Measurements from ENCODE around the gene YJEFN3. TPM values are rescaled to one million over a fixed set of nuclear protein-coding genes. Genes with fewer than 3 reads are reported as not detected.

YJEFN3 gene
- total RNA-seq, 1 experiment from 2014 or later, result 16.6 TPM

GRCh38 chr19:19554074-19555023, 25.6 kb downstream of the YJEFN3 start:
- H3K27me3 Mint-ChIP-seq (ENCODE audit: low read depth), result peaks cover 7% of the 10 kb centered on the region
- no CpG with 5 or more reads among the region's 34 CpGs for WGBS (ENCODE audit: extremely low coverage, insufficient read length, low lambda C conversion rate)
- H3K56ac ChIP-seq (ENCODE audit: insufficient read length, low read depth, low read length), result no peak overlapping the region
- H3K4me3 Mint-ChIP-seq, result 0 out of 5 replicates have a peak overlapping the region, but pooled peaks of 1 of the 2 experiments have one; percentile 27
- no peak overlapping the region for H4K5ac ChIP-seq (ENCODE audit: insufficient read length, low read depth, low read length)
- H3K4me1 Mint-ChIP-seq, result peaks cover 0 to 5% of the 10 kb centered on the region in 2 experiments; a peak in 1 of 4 replicates
- H3K23me2 ChIP-seq (ENCODE audit: insufficient read length, low read depth, low read length, poor library complexity, severe bottlenecking), result no peaks in the 10 kb centered on the region
- no peak overlapping the region for H2AFZ ChIP-seq (ENCODE audit: low read length)
- no peaks in the 10 kb centered on the region for H3K9me3 ChIP-seq (ENCODE audit: control insufficient read depth, low read depth, low read length)
- no peak overlapping the region for H3T11ph ChIP-seq (ENCODE audit: low read length)
- no peak overlapping the region for H2BK15ac ChIP-seq (ENCODE audit: low read depth, low read length)
- H3K14ac ChIP-seq (ENCODE audit: insufficient read depth, low read length), result no peak overlapping the region
- H3K36me3 Mint-ChIP-seq (ENCODE audit: insufficient read depth in 1 of 3, low read depth in 3 of 3), result no peaks in the 10 kb centered on the region; a peak in 1 of 7 replicates
- no peaks in the 10 kb centered on the region for H3K79me1 ChIP-seq (ENCODE audit: insufficient read depth, low read depth, low read length, poor library complexity, severe bottlenecking)
- no peak overlapping the region for H3K23ac ChIP-seq (ENCODE audit: insufficient read length, low read depth, low read length)
- no peak overlapping the region; a peak in 1 of 7 replicates for H3K27ac Mint-ChIP-seq
- no peak overlapping the region for H2BK5ac ChIP-seq (ENCODE audit: insufficient read length, low read length)
- no peak overlapping the region for H3K4ac ChIP-seq (ENCODE audit: low read depth, low read length)
- H3K18ac ChIP-seq (ENCODE audit: insufficient read length, low read depth, low read length), result no peak overlapping the region
- no peak overlapping the region for H2BK20ac ChIP-seq (ENCODE audit: low read depth, low read length, poor library complexity, severe bottlenecking)
- H3K4me1 ChIP-seq (ENCODE audit: insufficient read depth, low read length), result no peaks in the 10 kb centered on the region
- no peak overlapping the region for H2AK5ac ChIP-seq (ENCODE audit: insufficient read length, low read length)
- H3K9me3 Mint-ChIP-seq, result no peaks in the 10 kb centered on the region; a peak in 1 of 5 replicates
- no peak overlapping the region for H3K27ac ChIP-seq (ENCODE audit: insufficient read length, low read depth, low read length)
- peak; percentile 82 for DNase-seq
- no peaks in the 10 kb centered on the region for H4K20me1 ChIP-seq (ENCODE audit: control insufficient read depth, insufficient read depth, insufficient read length)
- H3K4me2 ChIP-seq (ENCODE audit: insufficient read depth, insufficient read length, low read length), result no peak overlapping the region
- peak; percentile 96 for TF ChIP-seq CTCF (conservative IDR thresholded peaks at IDR 0.05)
- H3K79me2 ChIP-seq (ENCODE audit: insufficient read depth, low read length), result no peaks in the 10 kb centered on the region
- H3K27me3 ChIP-seq (ENCODE audit: insufficient read depth, low read length), result no peaks in the 10 kb centered on the region
- H4K91ac ChIP-seq (ENCODE audit: insufficient read length, low read depth, low read length), result no peak overlapping the region
- H3K9ac ChIP-seq (ENCODE audit: extremely low read depth, insufficient read length, low read length), result no peak overlapping the region
- no peak overlapping the region for H2BK12ac ChIP-seq (ENCODE audit: insufficient read length, low read depth, low read length)
- no peak overlapping the region for H4K8ac ChIP-seq (replicated peaks; ENCODE audit: insufficient read length, low read depth, low read length)
- no peak overlapping the region for H2BK120ac ChIP-seq (ENCODE audit: low read depth, low read length, poor library complexity, severe bottlenecking)

Measured in H9 (cell line).